ENCODE measurements around the gene PHLPP2.

PHLPP2 gene

DNA sequence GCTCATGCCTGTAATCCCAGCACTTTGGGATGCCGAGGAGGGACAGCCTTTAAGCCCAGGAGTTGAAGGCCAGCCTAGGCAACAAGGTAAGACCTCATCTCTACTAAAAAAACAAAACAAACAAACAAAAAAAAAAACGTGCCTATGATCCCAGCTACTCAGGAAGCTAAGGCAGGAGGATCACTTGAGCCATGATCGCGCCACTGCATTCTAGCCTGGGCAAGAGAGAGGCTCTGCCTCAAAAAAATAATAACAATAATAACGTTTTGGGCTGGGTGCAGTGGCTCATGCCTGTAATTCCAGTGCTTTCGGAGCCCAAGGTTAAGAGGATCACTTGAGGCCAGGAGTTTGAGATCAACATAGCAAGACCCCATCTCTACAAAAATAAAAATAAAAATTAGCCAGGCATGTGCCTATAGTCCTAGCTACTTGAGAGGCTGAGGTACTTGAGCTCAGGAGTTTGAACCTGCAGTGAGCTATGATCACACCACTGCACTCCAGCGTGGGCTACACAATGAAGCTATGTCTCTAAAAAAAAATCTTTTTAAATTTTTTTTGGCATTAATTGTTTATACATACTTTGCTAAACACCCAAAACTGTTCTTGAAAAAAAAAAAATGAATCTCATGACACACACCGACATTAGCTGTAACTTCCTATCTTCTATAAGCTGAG lies 3.3 kb downstream of the PHLPP2 start:
- TF ChIP-seq, protein P1, sequence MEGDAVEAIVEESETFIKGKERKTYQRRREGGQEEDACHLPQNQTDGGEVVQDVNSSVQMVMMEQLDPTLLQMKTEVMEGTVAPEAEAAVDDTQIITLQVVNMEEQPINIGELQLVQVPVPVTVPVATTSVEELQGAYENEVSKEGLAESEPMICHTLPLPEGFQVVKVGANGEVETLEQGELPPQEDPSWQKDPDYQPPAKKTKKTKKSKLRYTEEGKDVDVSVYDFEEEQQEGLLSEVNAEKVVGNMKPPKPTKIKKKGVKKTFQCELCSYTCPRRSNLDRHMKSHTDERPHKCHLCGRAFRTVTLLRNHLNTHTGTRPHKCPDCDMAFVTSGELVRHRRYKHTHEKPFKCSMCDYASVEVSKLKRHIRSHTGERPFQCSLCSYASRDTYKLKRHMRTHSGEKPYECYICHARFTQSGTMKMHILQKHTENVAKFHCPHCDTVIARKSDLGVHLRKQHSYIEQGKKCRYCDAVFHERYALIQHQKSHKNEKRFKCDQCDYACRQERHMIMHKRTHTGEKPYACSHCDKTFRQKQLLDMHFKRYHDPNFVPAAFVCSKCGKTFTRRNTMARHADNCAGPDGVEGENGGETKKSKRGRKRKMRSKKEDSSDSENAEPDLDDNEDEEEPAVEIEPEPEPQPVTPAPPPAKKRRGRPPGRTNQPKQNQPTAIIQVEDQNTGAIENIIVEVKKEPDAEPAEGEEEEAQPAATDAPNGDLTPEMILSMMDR (IDR thresholded peaks at IDR 0.05; ENCODE audit: low read depth, low read length, missing control alignments) = no peak
- no peak for DNase-seq (ENCODE audit: low read depth)

DNA sequence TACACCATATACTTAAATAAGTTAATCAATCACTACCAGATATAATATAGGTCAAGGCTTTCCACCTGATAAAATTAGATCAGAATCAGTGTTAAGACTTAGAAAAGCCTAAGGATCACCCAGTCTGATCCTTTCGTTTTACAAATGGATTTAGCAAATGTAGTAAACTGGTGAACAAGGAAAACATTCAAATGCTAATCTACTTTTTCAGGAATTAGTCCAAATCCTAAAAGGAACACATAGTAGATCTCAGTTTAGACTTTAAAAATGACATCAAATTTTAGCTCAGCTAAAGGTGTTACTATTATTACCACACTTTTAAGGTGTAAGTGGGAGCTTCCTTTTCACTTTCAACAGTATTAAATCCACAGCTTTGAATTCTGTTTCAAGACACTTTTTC lies 12.0 kb downstream of the PHLPP2 start:
- TF ChIP-seq, protein P1 (IDR thresholded peaks at IDR 0.05; ENCODE audit: low read depth, low read length, missing control alignments) = no peak
- no peak for DNase-seq (ENCODE audit: low read depth)
- H3K4me3 ChIP-seq (ENCODE audit: low read depth, low read length) = no peak overlapping the region

More for the DNA sequence above, 3.3 kb downstream of the PHLPP2 start:
- H3K4me3 ChIP-seq (ENCODE audit: low read depth, low read length) = no peak overlapping the region

DNA sequence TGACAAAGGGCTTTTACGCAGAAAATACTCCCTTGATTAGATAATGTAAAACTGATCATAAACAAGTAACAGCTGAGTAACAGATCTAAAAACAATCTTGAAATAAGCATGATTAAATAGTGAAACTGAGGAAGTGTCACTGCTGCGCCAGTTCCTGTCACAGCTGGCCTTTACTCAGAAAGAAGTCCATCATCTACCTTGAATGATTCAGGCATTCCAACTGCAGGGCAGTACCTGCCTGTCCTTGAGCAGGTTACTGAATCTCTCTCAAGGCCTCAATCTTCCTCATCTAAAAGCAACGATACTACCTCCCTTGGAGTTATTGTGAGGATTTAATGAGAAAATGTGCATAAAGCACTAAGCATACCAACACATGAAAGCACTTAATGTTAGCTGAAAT lies 12.7 kb downstream of the PHLPP2 start:
- DNase-seq (ENCODE audit: low read depth) = no peak
- no peak overlapping the region for H3K4me3 ChIP-seq (ENCODE audit: low read depth, low read length)
- TF ChIP-seq, protein P1 (IDR thresholded peaks at IDR 0.05; ENCODE audit: low read depth, low read length, missing control alignments) = no peak

DNA sequence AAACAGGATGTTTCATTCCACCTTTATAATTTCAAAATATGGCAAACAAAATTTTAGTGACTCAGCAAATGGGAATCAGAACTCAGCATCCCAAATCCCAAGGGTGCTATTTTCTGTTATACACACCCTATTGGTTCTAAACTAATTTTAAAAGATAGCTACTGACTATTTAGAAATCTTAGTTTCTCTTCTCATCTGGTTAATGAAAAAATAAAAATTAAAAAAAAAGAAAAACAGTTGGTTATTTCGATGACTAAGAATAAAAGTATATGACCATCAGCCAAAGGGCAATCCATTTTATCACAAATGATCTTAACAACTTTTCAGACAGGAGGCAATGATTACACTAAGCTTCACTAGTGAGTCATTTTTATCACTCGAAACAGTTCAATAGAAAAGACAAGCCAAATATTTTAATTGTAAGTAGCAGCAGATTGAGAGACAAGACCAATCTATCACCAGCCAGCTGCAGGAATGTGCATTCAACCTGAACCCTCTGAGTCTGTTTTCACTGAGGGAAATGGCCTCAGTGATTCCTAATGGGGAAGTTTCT lies 15.2 kb downstream of the PHLPP2 start:
- no peak for DNase-seq (ENCODE audit: low read depth)
- TF ChIP-seq, protein P1 (IDR thresholded peaks at IDR 0.05; ENCODE audit: low read depth, low read length, missing control alignments) = no peak
- H3K4me3 ChIP-seq (ENCODE audit: low read depth, low read length) = no peak overlapping the region

DNA sequence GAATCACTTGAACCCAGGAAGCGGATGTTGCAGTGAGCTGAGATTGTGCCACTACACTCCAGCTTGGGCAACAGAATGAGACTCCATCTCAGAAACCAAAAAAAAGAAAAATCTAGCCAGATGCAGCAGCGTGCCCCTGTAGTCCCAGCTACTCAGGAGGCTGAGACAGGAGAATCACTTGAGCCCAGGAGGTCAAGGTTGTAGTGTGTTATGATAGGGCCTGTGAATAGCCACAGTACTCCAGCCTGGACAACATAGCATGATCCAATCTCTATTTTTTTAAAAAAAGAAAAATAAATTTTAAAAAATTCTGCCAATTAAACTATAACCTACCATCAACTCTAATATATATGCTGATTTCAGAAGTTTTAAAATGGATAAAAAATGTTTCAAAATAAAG lies 15.8 kb downstream of the PHLPP2 start:
- TF ChIP-seq, protein P1 (IDR thresholded peaks at IDR 0.05; ENCODE audit: low read depth, low read length, missing control alignments) = no peak
- no peak for DNase-seq (ENCODE audit: low read depth)
- no peak overlapping the region for H3K4me3 ChIP-seq (ENCODE audit: low read depth, low read length)

DNA sequence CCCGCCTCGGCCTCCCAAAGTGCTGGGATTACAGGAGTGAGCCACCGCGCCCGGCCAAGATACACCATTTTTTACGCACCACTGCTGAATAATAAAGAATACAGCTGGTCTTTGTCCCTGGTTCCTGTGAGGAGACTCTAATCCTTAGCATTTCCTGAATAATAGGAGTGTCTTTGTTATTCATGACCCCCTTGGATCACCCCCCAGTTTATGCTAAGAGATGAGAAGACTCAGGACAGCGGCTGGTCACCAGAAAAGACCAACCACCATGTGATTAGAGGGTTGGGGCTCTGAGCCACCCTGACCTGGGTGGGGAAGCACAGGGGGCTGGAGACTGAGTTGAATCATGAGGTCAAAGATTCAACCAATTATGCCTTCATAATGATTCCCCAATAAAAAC lies 17.3 kb downstream of the PHLPP2 start:
- H3K4me3 ChIP-seq (ENCODE audit: low read depth, low read length) = no peak overlapping the region
- TF ChIP-seq, protein P1 (IDR thresholded peaks at IDR 0.05; ENCODE audit: low read depth, low read length, missing control alignments) = no peak
- no peak for DNase-seq (ENCODE audit: low read depth)

DNA sequence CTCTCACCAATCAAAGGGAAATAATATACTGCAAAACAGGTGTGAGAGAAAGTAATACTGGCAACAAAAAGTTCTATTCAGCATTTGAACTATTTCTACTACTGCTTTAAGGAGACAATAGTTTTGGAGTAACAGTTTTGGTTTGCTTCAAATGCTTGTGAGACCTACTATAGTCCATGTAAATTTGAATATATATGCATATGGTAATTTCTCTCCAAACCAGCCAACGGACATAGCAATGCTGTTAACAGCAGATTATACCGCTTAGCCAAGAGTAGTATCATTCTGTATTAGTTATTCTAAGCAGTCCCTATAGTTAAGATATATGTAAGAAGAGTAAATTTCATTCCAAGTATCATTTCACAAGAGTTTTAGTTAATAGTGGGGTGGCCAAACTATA lies 18.5 kb downstream of the PHLPP2 start:
- TF ChIP-seq, protein P1 (IDR thresholded peaks at IDR 0.05; ENCODE audit: low read depth, low read length, missing control alignments) = no peak
- no peak overlapping the region for H3K4me3 ChIP-seq (ENCODE audit: low read depth, low read length)
- DNase-seq (ENCODE audit: low read depth) = no peak

All from GM12864 (cell line).